HepG2 (cell line): ENCODE measurements around the gene GPR61. TPM values are rescaled to one million over a fixed set of nuclear protein-coding genes. Genes with fewer than 3 reads are reported as not detected.

Experiments used
- DNMT3B ChIP-seq: conservative IDR thresholded peaks from 2 replicates; pipeline ENCODE4 v1.6.1; 2016; ENCODE audit warnings: missing biosample characterization, control low read depth
- ELF4 ChIP-seq: sonication (generic); formaldehyde crosslinking; IDR thresholded peaks from 2 replicates; pipeline ENCODE4 v1.5.0; 2020; ENCODE audit warnings: missing genetic modification reagents, mild to moderate bottlenecking, moderate library complexity, borderline replicate concordance
- IRF2 ChIP-seq: IDR thresholded peaks from 2 replicates; pipeline ENCODE4 v1.6.1; 2018; ENCODE audit warnings: missing genetic modification reagents, missing compliant biosample characterization
- KDM1A ChIP-seq: IDR thresholded peaks from 2 replicates; pipeline ENCODE4 v1.6.1; 2016; ENCODE audit warnings: missing compliant biosample characterization
- KLF13 ChIP-seq: sonication (generic); formaldehyde crosslinking; IDR thresholded peaks from 2 replicates; pipeline ENCODE4 v1.4.0; 2020; ENCODE audit warnings: mild to moderate bottlenecking, missing genetic modification reagents
- LBX2 ChIP-seq: sonication (generic); formaldehyde crosslinking; IDR thresholded peaks from 2 replicates; pipeline ENCODE4 v1.5.0; 2020; ENCODE audit warnings: missing genetic modification reagents, mild to moderate bottlenecking, borderline replicate concordance
- MEIS2 ChIP-seq: sonication (generic); formaldehyde crosslinking; IDR thresholded peaks from 2 replicates; pipeline ENCODE4 v1.9.0; 2021; ENCODE audit warnings: mild to moderate bottlenecking, missing genetic modification reagents
- NCOA2 ChIP-seq: sonication (generic); formaldehyde crosslinking; IDR thresholded peaks from 2 replicates; pipeline ENCODE4 v1.8.0; 2022; ENCODE audit warnings: inconsistent platforms
- PAX8 ChIP-seq: sonication (generic); formaldehyde crosslinking; IDR thresholded peaks from 2 replicates; pipeline ENCODE4 v1.8.0; 2022; ENCODE audit warnings: mild to moderate bottlenecking, missing genetic modification reagents, borderline replicate concordance
- RAD21 ChIP-seq: fragments of 450-650 bp; formaldehyde crosslinking; IDR thresholded peaks from 2 replicates; pipeline ENCODE4 v1.5.0; 2020; ENCODE audit warnings: mild to moderate bottlenecking
- SETDB1 ChIP-seq: sonication (generic); formaldehyde crosslinking; IDR thresholded peaks from 2 replicates; pipeline ENCODE4 v1.5.1; 2020; ENCODE audit warnings: missing genetic modification reagents, mild to moderate bottlenecking, borderline replicate concordance
- TFE3 ChIP-seq: IDR thresholded peaks from 2 replicates; pipeline ENCODE4 v1.6.1; 2016
- TGIF2 ChIP-seq: IDR thresholded peaks from 2 replicates; pipeline ENCODE4 v1.6.1; 2016; ENCODE audit warnings: control low read depth, missing compliant biosample characterization
- ZNF18 ChIP-seq: sonication (generic); formaldehyde crosslinking; IDR thresholded peaks from 2 replicates; pipeline ENCODE4 v1.8.0; 2022; ENCODE audit warnings: mild to moderate bottlenecking, missing genetic modification reagents; ENCODE audit not compliant: insufficient replicate concordance
- ZNF24 ChIP-seq: fragments of 450-650 bp; IDR thresholded peaks from 2 replicates; pipeline ENCODE4 v1.6.1; 2017; ENCODE audit warnings: antibody characterized with exemption, mild to moderate bottlenecking
- ZNF337 ChIP-seq: sonication (generic); formaldehyde crosslinking; IDR thresholded peaks from 2 replicates; pipeline ENCODE4 v1.5.1; 2020; ENCODE audit warnings: missing genetic modification reagents, low read depth, mild to moderate bottlenecking, borderline replicate concordance
- ZNF556 ChIP-seq: sonication (generic); formaldehyde crosslinking; IDR thresholded peaks from 2 replicates; pipeline ENCODE4 v1.4.0; 2020; ENCODE audit warnings: mild to moderate bottlenecking, missing genetic modification reagents, borderline replicate concordance
- ZNF749 ChIP-seq: sonication (generic); formaldehyde crosslinking; IDR thresholded peaks from 2 replicates; pipeline ENCODE4 v1.8.0; 2022; ENCODE audit warnings: mild to moderate bottlenecking, missing genetic modification reagents, moderate library complexity, borderline replicate concordance
- ZSCAN31 ChIP-seq: sonication (generic); formaldehyde crosslinking; IDR thresholded peaks from 2 replicates; pipeline ENCODE4 v1.5.0; 2020; ENCODE audit warnings: low read depth, mild to moderate bottlenecking, missing genetic modification reagents
- polyA plus RNA-seq, 8 experiments: library from polyadenylated mRNA; depleted of rRNA in 3 of 8; stranded (reverse) in 7 of 8; unstranded in 1 of 8; fragments of >200 nt; fragmentation: Illumina TruSeq in 4 of 8; extraction: Trizol in 4 of 8; gene quantifications; 2 replicates each; pipeline versions ENCODE4 v1.2.1 to v1.2.3, GENCODE V29; 2011 to 2016; ENCODE audit warnings: low read depth in 4 of 8, missing spikeins in 1 of 8, mixed read lengths in 1 of 8; ENCODE audit not compliant: insufficient read depth in 1 of 8
- total RNA-seq, 5 experiments: library from RNA; depleted of rRNA; stranded (reverse); fragments of >200 nt; fragmentation: Illumina TruSeq; extraction: Trizol; gene quantifications; 2 replicates each; pipeline ENCODE4 v1.2.3, GENCODE V29; 2016; ENCODE audit warnings: low read depth in 1 of 5
- TF ChIP-seq, protein P1 (sequence below): IDR thresholded peaks from 2 replicates; pipeline ENCODE4 v1.6.1; 2018; ENCODE audit warnings: missing genetic modification reagents, mild to moderate bottlenecking, missing compliant biosample characterization
- TF ChIP-seq, protein P2 (sequence below): sonication (generic); formaldehyde crosslinking; IDR thresholded peaks from 2 replicates; pipeline ENCODE4 v1.5.0; 2020; ENCODE audit warnings: missing genetic modification reagents, mild to moderate bottlenecking, borderline replicate concordance
- TF ChIP-seq, protein P3 (sequence below): sonication (generic); formaldehyde crosslinking; IDR thresholded peaks from 2 replicates; pipeline ENCODE4 v1.8.1; 2023; ENCODE audit warnings: mild to moderate bottlenecking, missing genetic modification reagents, borderline replicate concordance

The GPR61 gene
- total and polyA plus RNA-seq, 2 of the 13 experiments (the other 11 are each of a cell fraction or from before 2014, with no cell fraction given): not detected

DNA sequence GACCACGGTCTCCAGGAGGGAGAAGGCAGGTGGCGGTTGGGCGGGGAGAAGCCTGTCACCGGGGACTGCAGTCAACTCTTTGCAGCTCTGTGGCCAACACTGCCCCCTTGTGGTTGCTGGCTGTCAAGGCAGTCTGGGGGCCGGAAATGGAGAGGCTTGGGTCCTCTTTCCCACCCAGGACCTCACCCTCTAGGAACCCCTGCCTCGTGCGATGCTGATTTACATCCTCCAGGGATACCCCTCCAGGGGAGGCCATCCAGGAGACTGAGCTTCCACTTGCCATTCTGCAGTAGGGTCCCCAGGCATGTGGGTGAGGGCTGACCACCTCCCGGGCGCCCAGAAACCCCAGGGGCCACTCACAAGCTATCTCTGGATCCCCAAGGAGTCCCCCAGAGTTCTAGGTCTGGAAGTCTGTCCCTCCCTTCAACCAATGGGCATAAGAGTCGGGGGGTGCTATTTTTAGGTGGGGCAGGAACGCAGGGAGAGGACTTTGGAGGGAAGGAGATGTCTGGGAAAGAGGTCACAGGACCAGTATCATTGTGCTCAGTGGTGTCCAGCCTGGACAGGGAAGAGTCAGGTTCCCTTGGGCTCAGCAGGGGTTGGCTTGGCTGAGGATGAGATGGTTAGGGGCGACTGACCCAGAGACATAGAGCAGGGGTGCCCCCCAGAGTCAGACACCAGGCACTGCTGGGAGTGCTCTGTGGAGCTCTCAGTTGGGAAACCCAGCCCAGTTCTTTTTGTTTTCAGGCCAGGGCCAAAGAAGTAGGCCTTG, 7.1 kb upstream of the GPR61 start (continued):
- TF ChIP-seq, protein P1, sequence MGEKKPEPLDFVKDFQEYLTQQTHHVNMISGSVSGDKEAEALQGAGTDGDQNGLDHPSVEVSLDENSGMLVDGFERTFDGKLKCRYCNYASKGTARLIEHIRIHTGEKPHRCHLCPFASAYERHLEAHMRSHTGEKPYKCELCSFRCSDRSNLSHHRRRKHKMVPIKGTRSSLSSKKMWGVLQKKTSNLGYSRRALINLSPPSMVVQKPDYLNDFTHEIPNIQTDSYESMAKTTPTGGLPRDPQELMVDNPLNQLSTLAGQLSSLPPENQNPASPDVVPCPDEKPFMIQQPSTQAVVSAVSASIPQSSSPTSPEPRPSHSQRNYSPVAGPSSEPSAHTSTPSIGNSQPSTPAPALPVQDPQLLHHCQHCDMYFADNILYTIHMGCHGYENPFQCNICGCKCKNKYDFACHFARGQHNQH (CRISPR knock-in tag): 0 out of 2 replicates have a peak, but pooled peaks have one; percentile 12
- TF ChIP-seq KDM1A (CRISPR knock-in tag) (no peak), ZNF749 (CRISPR knock-in tag) (no peak), RAD21 (CRISPR knock-in tag) (peak; percentile 83), TFE3 (CRISPR knock-in tag) (no peak), IRF2 (CRISPR knock-in tag) (0 out of 2 replicates have a peak, but pooled peaks have one; percentile 21), MEIS2 (CRISPR knock-in tag) (no peak), PAX8 (CRISPR knock-in tag) (no peak), SETDB1 (CRISPR knock-in tag) (no peak), ZNF24 (no peak), TGIF2 (no peak), ZNF18 (CRISPR knock-in tag) (no peak), ZSCAN31 (CRISPR knock-in tag) (0 out of 2 replicates have a peak, but pooled peaks have one; percentile 30), ELF4 (CRISPR knock-in tag) (peak; percentile 25; the same call in 1 of the 2 replicates), KLF13 (peak; percentile 22; the same call in 1 of the 2 replicates), LBX2 (no peak), ZNF556 (CRISPR knock-in tag) (0 out of 2 replicates have a peak, but pooled peaks have one; percentile 36), NCOA2 (CRISPR knock-in tag) (no peak), DNMT3B (CRISPR knock-in tag) (no peak), ZNF337 (CRISPR knock-in tag) (no peak)
- TF ChIP-seq, protein P2, sequence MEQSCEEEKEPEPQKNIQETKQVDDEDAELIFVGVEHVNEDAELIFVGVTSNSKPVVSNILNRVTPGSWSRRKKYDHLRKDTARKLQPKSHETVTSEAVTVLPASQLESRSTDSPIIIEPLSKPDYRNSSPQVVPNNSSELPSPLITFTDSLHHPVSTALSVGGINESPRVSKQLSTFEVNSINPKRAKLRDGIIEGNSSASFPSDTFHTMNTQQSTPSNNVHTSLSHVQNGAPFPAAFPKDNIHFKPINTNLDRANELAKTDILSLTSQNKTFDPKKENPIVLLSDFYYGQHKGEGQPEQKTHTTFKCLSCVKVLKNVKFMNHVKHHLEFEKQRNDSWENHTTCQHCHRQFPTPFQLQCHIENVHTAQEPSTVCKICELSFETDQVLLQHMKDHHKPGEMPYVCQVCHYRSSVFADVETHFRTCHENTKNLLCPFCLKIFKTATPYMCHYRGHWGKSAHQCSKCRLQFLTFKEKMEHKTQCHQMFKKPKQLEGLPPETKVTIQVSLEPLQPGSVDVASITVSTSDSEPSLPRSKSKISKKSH (CRISPR knock-in tag): no peak
- TF ChIP-seq, protein P3, sequence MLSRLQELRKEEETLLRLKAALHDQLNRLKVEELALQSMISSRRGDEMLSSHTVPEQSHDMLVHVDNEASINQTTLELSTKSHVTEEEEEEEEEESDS: no peak
